Suppressor macrophage treated with lipopolysaccharide for 4 hours (primary cell): ENCODE data around the gene HES5.

Source experiments
- DNase-seq: peaks from one replicate; pipeline ENCODE4 v3.0.0-alpha.2; 2020

The HES5 gene

GRCh38 chr1:2499986-2500596 is 30.0 kb downstream of the HES5 start:
- no peak for DNase-seq

GRCh38 chr1:2499260-2499659 is 30.8 kb downstream of the HES5 start:
- no peak for DNase-seq

- no peak for DNase-seq
Observed at GRCh38 chr1:2498648-2499047, 31.4 kb downstream of the HES5 start.

- DNase-seq, result no peak
Observed at GRCh38 chr1:2497891-2498290, 32.2 kb downstream of the HES5 start.

GRCh38 chr1:2496746-2497145 is 33.3 kb downstream of the HES5 start:
- DNase-seq, result no peak

GRCh38 chr1:2496087-2496622 is 33.9 kb downstream of the HES5 start:
- DNase-seq, result no peak

- DNase-seq, result no peak
Observed at GRCh38 chr1:2495546-2495945, 34.5 kb downstream of the HES5 start.

GRCh38 chr1:2495026-2495425 is 35.0 kb downstream of the HES5 start:
- DNase-seq, result no peak

GRCh38 chr1:2494323-2494693 is 35.8 kb downstream of the HES5 start:
- no peak for DNase-seq

- DNase-seq, result no peak
Observed at GRCh38 chr1:2493691-2494322, 36.3 kb downstream of the HES5 start.

GRCh38 chr1:2493218-2493617 is 36.8 kb downstream of the HES5 start:
- DNase-seq, result no peak

GRCh38 chr1:2492091-2492490 is 38.0 kb downstream of the HES5 start:
- DNase-seq, result no peak

GRCh38 chr1:2489615-2490014 is 40.4 kb downstream of the HES5 start:
- no peak for DNase-seq

GRCh38 chr1:2488688-2489087 is 41.4 kb downstream of the HES5 start:
- no peak for DNase-seq

- DNase-seq, result no peak
Observed at GRCh38 chr1:2486558-2486957, 43.5 kb downstream of the HES5 start.

GRCh38 chr1:2486041-2486440 is 44.0 kb downstream of the HES5 start:
- DNase-seq, result no peak

GRCh38 chr1:2483970-2484369 is 46.1 kb downstream of the HES5 start:
- no peak for DNase-seq

- DNase-seq, result no peak
Observed at GRCh38 chr1:2483026-2483425, 47.0 kb downstream of the HES5 start.

GRCh38 chr1:2482588-2482987 is 47.5 kb downstream of the HES5 start:
- DNase-seq, result no peak

GRCh38 chr1:2481885-2482284 is 48.2 kb downstream of the HES5 start:
- DNase-seq, result no peak

GRCh38 chr1:2480986-2481364 is 49.1 kb downstream of the HES5 start:
- no peak for DNase-seq

- DNase-seq, result no peak
Observed at GRCh38 chr1:2480236-2480985, 49.7 kb downstream of the HES5 start.

GRCh38 chr1:2479618-2480017 is 50.4 kb downstream of the HES5 start:
- no peak for DNase-seq

- DNase-seq, result no peak
Observed at GRCh38 chr1:2479186-2479585, 50.9 kb downstream of the HES5 start.
